Breast epithelium (tissue), 3 donors: Measurements from ENCODE around the gene ANKH.

Experiments
- CTCF ChIP-seq, 3 donors: fragments of 450-650 bp; IDR thresholded peaks; one replicate each; pipeline ENCODE4 v1.5.1; 2016 to 2017; ENCODE audit warnings: antibody characterized with exemption in 3 of 3, mild to moderate bottlenecking in 3 of 3, moderate library complexity in 3 of 3
- POLR2A ChIP-seq: fragments of 450-650 bp; IDR thresholded peaks from one replicate; pipeline ENCODE4 v1.6.1; 2016; ENCODE audit warnings: antibody characterized with exemption, mild to moderate bottlenecking, moderate library complexity
- POLR2AphosphoS5 ChIP-seq, 3 donors: sonication (generic); formaldehyde crosslinking; IDR thresholded peaks; one replicate each; pipeline ENCODE4 v1.6.1; 2017; ENCODE audit warnings: antibody characterized with exemption in 3 of 3

- TF ChIP-seq CTCF (IDR thresholded peaks at IDR 0.05) (no peak), POLR2A (no peak), POLR2AphosphoS5 (IDR thresholded peaks at IDR 0.05) (no peak)
These were observed 166.0 kb downstream of the ANKH start for GRCh38 chr5:14705556-14705955.
